HepG2 (cell line): Measurements from ENCODE around the gene ABHD17A. TPM values are rescaled to one million over a fixed set of nuclear protein-coding genes. Genes with fewer than 3 reads are reported as not detected.

Experiments used
- CBX2 ChIP-seq, 2 experiments: fragments of 200-600 bp in 1 of 2; sonication (generic); formaldehyde crosslinking in 1 of 2; IDR thresholded peaks; 2 replicates each; pipeline versions ENCODE4 v1.7.0 to v1.8.1; 2018 to 2022; ENCODE audit warnings: low read depth in 2 of 2, low read length in 1 of 2, mild to moderate bottlenecking in 1 of 2, missing genetic modification reagents in 1 of 2
- E2F5 ChIP-seq: sonication (generic); formaldehyde crosslinking; conservative IDR thresholded peaks from 2 replicates; pipeline ENCODE4 v1.4.0; 2020; ENCODE audit warnings: missing genetic modification reagents
- ELF3 ChIP-seq: IDR thresholded peaks from 2 replicates; pipeline ENCODE4 v1.6.1; 2016; ENCODE audit warnings: missing genetic modification reagents, missing compliant biosample characterization
- ELK4 ChIP-seq: sonication (generic); formaldehyde crosslinking; IDR thresholded peaks from 2 replicates; pipeline ENCODE4 v1.9.0; 2021; ENCODE audit warnings: missing genetic modification reagents, borderline replicate concordance
- GABPA ChIP-seq, 2 experiments: IDR thresholded peaks; 2 replicates each; pipeline ENCODE4 v1.6.1; 2011 to 2016; ENCODE audit warnings: low read depth in 2 of 2, low read length in 1 of 2, missing biosample characterization in 1 of 2, missing genetic modification characterization in 1 of 2
- KLF16 ChIP-seq, 2 experiments: sonication (generic) in 1 of 2; formaldehyde crosslinking in 1 of 2; IDR thresholded peaks; 2 replicates each; pipeline versions ENCODE4 v1.6.1 to v1.8.0; 2016 to 2023; ENCODE audit warnings: missing genetic modification reagents in 2 of 2, missing compliant biosample characterization in 1 of 2
- MAX ChIP-seq: IDR thresholded peaks from 2 replicates; pipeline ENCODE4 v1.6.1; 2012; ENCODE audit warnings: inconsistent platforms
- MYNN ChIP-seq: sonication (generic); formaldehyde crosslinking; IDR thresholded peaks from 2 replicates; pipeline ENCODE4 v1.4.0; 2020; ENCODE audit warnings: mild to moderate bottlenecking, low read depth, missing genetic modification reagents
- NBN ChIP-seq: fragments of 450-650 bp; conservative IDR thresholded peaks from 2 replicates; pipeline ENCODE4 v1.6.1; 2017
- POGK ChIP-seq: sonication (generic); formaldehyde crosslinking; conservative IDR thresholded peaks from 2 replicates; pipeline ENCODE4 v1.8.0; 2022; ENCODE audit warnings: mild to moderate bottlenecking, moderate library complexity, missing genetic modification reagents
- POGZ ChIP-seq: sonication (generic); formaldehyde crosslinking; IDR thresholded peaks from 2 replicates; pipeline ENCODE4 v1.4.0; 2020; ENCODE audit warnings: mild to moderate bottlenecking, missing genetic modification reagents
- STAT6 ChIP-seq: sonication (generic); formaldehyde crosslinking; IDR thresholded peaks from 2 replicates; pipeline ENCODE4 v1.4.0; 2020; ENCODE audit warnings: missing genetic modification reagents, mild to moderate bottlenecking, borderline replicate concordance
- TOPORS ChIP-seq: sonication (generic); formaldehyde crosslinking; IDR thresholded peaks from 2 replicates; pipeline ENCODE4 v1.8.0; 2023; ENCODE audit warnings: mild to moderate bottlenecking, missing genetic modification reagents
- ZNF12 ChIP-seq: sonication (generic); formaldehyde crosslinking; IDR thresholded peaks from 2 replicates; pipeline ENCODE4 v1.5.0; 2020; ENCODE audit warnings: missing genetic modification reagents
- ZNF256 ChIP-seq: sonication (generic); formaldehyde crosslinking; conservative IDR thresholded peaks from 2 replicates; pipeline ENCODE4 v1.4.0; 2020; ENCODE audit warnings: missing genetic modification reagents
- ZNF580 ChIP-seq: IDR thresholded peaks from 2 replicates; pipeline ENCODE4 v1.6.1; 2016; ENCODE audit warnings: low read depth, borderline replicate concordance
- ZNF629 ChIP-seq: sonication (generic); formaldehyde crosslinking; conservative IDR thresholded peaks from 2 replicates; pipeline ENCODE4 v1.5.0; 2020; ENCODE audit warnings: missing genetic modification reagents
- ZNF883 ChIP-seq: sonication (generic); formaldehyde crosslinking; IDR thresholded peaks from 2 replicates; pipeline ENCODE4 v1.5.1; 2020; ENCODE audit warnings: mild to moderate bottlenecking, missing genetic modification reagents; ENCODE audit errors: not compliant biosample characterization
- ZUFSP ChIP-seq: sonication (generic); formaldehyde crosslinking; IDR thresholded peaks from 2 replicates; pipeline ENCODE4 v1.9.0; 2021; ENCODE audit warnings: missing genetic modification reagents, mild to moderate bottlenecking, borderline replicate concordance
- polyA plus RNA-seq, 8 experiments: library from polyadenylated mRNA; depleted of rRNA in 3 of 8; stranded (reverse) in 7 of 8; unstranded in 1 of 8; fragments of >200 nt; fragmentation: Illumina TruSeq in 4 of 8; extraction: Trizol in 4 of 8; gene quantifications; 2 replicates each; pipeline versions ENCODE4 v1.2.1 to v1.2.3, GENCODE V29; 2011 to 2016; ENCODE audit warnings: low read depth in 4 of 8, missing spikeins in 1 of 8, mixed read lengths in 1 of 8; ENCODE audit not compliant: insufficient read depth in 1 of 8
- total RNA-seq, 5 experiments: library from RNA; depleted of rRNA; stranded (reverse); fragments of >200 nt; fragmentation: Illumina TruSeq; extraction: Trizol; gene quantifications; 2 replicates each; pipeline ENCODE4 v1.2.3, GENCODE V29; 2016; ENCODE audit warnings: low read depth in 1 of 5

The ABHD17A gene
- total and polyA plus RNA-seq, 2 of the 13 experiments (the other 11 are each of a cell fraction or from before 2014, with no cell fraction given), result 27.7 to 40.8 TPM

GRCh38 chr19:1905110-1905862, 20.0 kb upstream of the ABHD17A start, which contains the start of the genes ADAT3 and SCAMP4 (continued):
- TF ChIP-seq STAT6 (CRISPR knock-in tag) (no peak), ZNF256 (CRISPR knock-in tag) (no peak), ZNF629 (CRISPR knock-in tag) (no peak), CBX2 (IDR thresholded peaks at IDR 0.05; ENCODE audit: low read depth, low read length) (no peak), CBX2 (CRISPR knock-in tag; IDR thresholded peaks at IDR 0.05; ENCODE audit: low read depth) (no peak), ZNF580 (CRISPR knock-in tag) (0 out of 2 replicates have a peak, but pooled peaks have one; percentile 72), ELK4 (CRISPR knock-in tag) (peak; percentile 74; the same call in 1 of the 2 replicates), NBN (no peak), MAX (peak; percentile 77), ZNF12 (CRISPR knock-in tag) (no peak), GABPA (IDR thresholded peaks at IDR 0.05; ENCODE audit: low read depth, low read length) (peak; percentile 83), GABPA (CRISPR knock-in tag; IDR thresholded peaks at IDR 0.05; ENCODE audit: low read depth) (peak; percentile 92), ELF3 (CRISPR knock-in tag) (peak; percentile 51; the same call in 1 of the 2 replicates), KLF16 (CRISPR knock-in tag; IDR thresholded peaks at IDR 0.05) (peak in 1 of 2 experiments; percentile 43; a peak in 1 of 4 replicates), MYNN (CRISPR knock-in tag) (no peak), ZUFSP (no peak), E2F5 (CRISPR knock-in tag) (peak; percentile 87), ZNF883 (CRISPR knock-in tag) (no peak), POGK (CRISPR knock-in tag) (no peak; the same call in 1 of the 2 replicates), TOPORS (no peak), POGZ (no peak)
